ENCODE measurements around the gene AQP2.

- no peak for TF ChIP-seq CTCF (conservative IDR thresholded peaks at IDR 0.05)
- no peak for TF ChIP-seq ZFX (IDR thresholded peaks at IDR 0.05)
Measured at GRCh38 chr12:49929581-49929980, 21.0 kb upstream of the AQP2 start.

All from C4-2B (cell line).